Astrocyte of the cerebellum (primary cell): Measurements from ENCODE around the gene ZNF512B.
"Not testable (repeated sequence)": the region's sequence is repeated elsewhere in the genome, so short reads cannot be mapped to it uniquely, and the experiment has no call there.

Experiments used
- DNase-seq: peaks from one replicate; pipeline ENCODE4 v3.0.0-alpha.2; 2011; ENCODE audit warnings: low read depth
- H3K4me3 ChIP-seq: 2 replicates; pipeline ENCODE4 v1.5.1; 2011; ENCODE audit warnings: mild to moderate bottlenecking, low read depth, low read length, moderate library complexity
- CTCF ChIP-seq: IDR thresholded peaks from 2 replicates; pipeline ENCODE4 v1.5.1; 2012; ENCODE audit warnings: low read length, low read depth, moderate library complexity, mild to moderate bottlenecking; ENCODE audit errors: missing control alignments
- in situ Hi-C: cut with HindIII; loops from 2 replicates; pipeline ENCODE4 v1.10.0; 2017; ENCODE audit warnings: low sequenced_read_pairs

The ZNF512B gene

GRCh38 chr20:63977739-63978276, 8.1 kb upstream of the ZNF512B start:
- in situ Hi-C loops = no loop called here
- H3K4me3 ChIP-seq = no peak overlapping the region
- DNase-seq = no peak
- TF ChIP-seq CTCF = no peak

- H3K4me3 ChIP-seq = no peak overlapping the region
- in situ Hi-C loops = no loop called here
- no peak for TF ChIP-seq CTCF
- no peak for DNase-seq
Observed at GRCh38 chr20:63976980-63977738, 7.4 kb upstream of the ZNF512B start.

GRCh38 chr20:63976511-63976910, 6.8 kb upstream of the ZNF512B start:
- DNase-seq, H3K4me3 ChIP-seq: not testable (repeated sequence)

GRCh38 chr20:63974402-63975200, 4.9 kb upstream of the ZNF512B start:
- TF ChIP-seq CTCF = no peak
- in situ Hi-C loops = no loop called here
- H3K4me3 ChIP-seq = no peak overlapping the region
- DNase-seq = no peak

More at GRCh38 chr20:63976511-63976910, 6.8 kb upstream of the ZNF512B start:
- in situ Hi-C loops = not testable (repeated sequence)

- no peak for DNase-seq
- H3K4me3 ChIP-seq = peak overlapping the region; percentile 38
- TF ChIP-seq CTCF = peak; percentile 97
- in situ Hi-C loops = no loop called here
Observed at GRCh38 chr20:63973636-63974401, 4.1 kb upstream of the ZNF512B start.

GRCh38 chr20:63973160-63973479, 3.4 kb upstream of the ZNF512B start:
- DNase-seq = no peak
- TF ChIP-seq CTCF = no peak
- in situ Hi-C loops = no loop called here
- no peak overlapping the region for H3K4me3 ChIP-seq
